Subcutaneous adipose tissue (tissue), 4 donors: Measurements from ENCODE around the gene THADA. TPM values are rescaled to one million over a fixed set of nuclear protein-coding genes. Genes with fewer than 3 reads are reported as not detected.

Source experiments
- total RNA-seq, 4 donors: library from RNA; depleted of rRNA; stranded (reverse); fragments of >200 nt; gene quantifications; one replicate each; pipeline ENCODE4 v1.1.0, GENCODE V29; 2016
- TF ChIP-seq, protein P1 (sequence below): fragments of 450-650 bp; IDR thresholded peaks from one replicate; pipeline ENCODE4 v1.5.1; 2016; ENCODE audit warnings: low read depth, mild to moderate bottlenecking, control low read depth, antibody characterized with exemption, moderate library complexity

Gene THADA
- total RNA-seq, 4 donors from 2014 or later: 31.8 to 71.9 (median 53.8) TPM

DNA sequence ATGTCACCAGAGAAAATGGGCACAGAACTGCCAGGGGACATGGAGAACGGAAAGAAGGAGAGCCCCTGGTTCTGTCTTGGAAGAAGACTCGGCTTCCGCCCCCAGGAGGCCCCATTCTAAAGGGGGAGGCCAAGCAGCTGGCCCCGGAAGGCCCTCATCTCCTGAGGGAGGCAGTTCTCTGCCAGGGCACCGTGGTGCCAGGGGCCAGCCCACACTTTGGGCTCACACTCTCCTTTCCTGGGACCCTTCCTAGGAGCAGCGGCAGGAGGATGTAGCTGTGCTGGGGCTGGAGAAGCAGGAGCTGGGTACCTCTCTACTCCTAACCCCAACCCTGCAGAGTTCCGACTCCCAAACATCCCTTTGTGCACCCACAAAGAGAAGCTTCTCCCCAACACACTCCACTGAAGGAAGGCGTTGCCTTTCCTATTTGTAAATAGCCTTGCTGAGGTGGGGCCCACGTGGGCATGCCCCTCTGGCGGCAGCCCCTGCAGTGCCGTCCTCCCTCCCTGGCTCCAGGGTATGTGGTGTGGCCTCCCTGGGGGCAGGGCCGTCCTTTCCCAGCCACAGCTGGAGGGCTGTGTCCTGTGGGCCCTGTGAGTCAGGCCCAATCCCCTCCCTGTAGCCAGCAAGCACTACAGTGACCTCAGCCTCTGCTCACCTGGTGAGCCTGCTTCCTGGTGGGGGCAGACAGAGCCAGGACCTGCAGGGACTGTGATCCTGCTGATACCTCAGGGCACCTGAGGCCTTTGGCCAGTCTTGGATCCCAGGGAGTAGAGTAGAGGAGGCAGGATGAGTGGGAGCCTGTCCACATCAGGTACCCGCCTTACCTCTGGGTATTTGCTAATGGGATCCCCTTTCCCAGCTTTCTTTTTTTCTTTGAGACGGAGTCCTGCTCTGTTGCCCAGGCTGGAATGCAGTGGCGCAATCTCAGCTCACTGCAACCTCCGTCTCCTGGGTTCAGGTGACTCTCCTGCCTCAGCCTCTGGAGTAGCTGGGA is 396.0 kb downstream of the THADA start:
- TF ChIP-seq, protein P1, sequence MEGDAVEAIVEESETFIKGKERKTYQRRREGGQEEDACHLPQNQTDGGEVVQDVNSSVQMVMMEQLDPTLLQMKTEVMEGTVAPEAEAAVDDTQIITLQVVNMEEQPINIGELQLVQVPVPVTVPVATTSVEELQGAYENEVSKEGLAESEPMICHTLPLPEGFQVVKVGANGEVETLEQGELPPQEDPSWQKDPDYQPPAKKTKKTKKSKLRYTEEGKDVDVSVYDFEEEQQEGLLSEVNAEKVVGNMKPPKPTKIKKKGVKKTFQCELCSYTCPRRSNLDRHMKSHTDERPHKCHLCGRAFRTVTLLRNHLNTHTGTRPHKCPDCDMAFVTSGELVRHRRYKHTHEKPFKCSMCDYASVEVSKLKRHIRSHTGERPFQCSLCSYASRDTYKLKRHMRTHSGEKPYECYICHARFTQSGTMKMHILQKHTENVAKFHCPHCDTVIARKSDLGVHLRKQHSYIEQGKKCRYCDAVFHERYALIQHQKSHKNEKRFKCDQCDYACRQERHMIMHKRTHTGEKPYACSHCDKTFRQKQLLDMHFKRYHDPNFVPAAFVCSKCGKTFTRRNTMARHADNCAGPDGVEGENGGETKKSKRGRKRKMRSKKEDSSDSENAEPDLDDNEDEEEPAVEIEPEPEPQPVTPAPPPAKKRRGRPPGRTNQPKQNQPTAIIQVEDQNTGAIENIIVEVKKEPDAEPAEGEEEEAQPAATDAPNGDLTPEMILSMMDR: no peak

DNA sequence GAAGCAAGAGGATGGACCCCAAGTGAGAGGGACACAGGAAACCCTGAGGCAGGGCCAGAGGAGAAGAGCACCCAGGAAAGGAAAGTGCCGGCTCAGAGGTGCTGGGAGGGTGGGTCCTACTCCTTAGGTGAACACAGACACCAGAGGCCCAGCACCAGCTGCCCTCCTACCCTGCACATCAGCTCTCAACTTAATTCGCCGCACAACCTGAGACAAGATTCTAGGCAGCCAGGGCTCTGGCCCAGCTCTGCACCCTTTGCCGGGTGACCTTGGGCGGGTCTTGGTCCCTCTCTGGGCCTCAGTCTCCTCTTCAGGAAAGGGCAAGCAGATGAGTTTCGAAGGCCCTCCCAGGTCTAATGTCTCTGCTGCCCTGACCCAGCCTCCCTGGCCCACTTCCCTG is 397.6 kb downstream of the THADA start:
- TF ChIP-seq, protein P1: no peak

DNA sequence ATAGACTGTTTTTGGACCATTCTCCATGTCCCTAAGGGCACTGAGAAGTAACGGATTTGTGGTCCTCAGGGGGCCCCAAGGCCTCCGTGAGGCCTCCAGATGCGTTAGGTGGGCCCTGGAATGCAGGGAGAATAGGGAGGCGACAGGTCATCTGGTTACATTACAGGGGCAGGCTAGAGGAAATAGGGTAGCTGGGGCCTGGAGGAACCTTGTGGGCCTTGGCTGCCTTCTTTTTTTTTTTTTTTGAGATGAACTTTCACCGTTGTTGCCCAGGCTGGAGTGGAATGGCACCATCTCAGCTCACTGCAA is 398.3 kb downstream of the THADA start:
- TF ChIP-seq, protein P1: no peak

DNA sequence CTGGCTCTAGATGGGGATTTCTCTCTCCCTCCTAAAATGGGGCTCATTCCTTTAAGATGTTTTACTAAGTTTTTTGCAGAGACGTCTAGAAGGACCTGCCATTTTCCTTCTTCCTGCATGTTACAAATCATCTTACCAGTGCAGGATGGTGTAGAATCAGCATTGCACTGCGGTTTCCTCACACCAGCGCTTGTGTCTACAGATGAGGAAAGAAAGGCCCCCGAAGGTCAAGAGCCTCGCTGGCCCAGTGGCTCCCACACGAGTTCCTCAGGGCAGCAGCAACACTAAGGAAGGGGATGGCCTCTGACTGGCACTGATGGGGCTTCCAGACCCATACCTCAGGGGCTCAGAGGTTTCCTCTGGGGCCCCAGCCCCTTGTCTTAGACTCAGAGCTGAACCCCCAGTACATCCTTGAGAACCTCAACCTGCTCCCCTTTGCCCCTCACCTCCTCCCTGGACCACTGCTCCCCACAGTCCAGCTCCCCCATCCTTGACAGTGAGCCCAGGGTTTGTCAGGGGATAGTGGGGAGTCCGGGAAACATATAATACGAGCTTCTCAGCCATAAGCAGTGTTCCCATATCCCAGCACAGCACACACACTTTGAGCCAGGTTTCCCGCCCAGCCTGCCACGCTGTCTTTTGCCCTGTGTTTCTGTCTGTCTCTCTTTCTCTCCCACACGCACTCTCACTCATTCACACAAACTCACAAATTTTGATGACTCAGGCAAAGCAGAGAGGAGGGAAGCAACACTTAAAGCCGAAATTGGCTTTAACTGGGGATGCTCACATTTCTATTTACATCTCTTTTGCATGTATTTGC is 398.9 kb downstream of the THADA start:
- TF ChIP-seq, protein P1: no peak

DNA sequence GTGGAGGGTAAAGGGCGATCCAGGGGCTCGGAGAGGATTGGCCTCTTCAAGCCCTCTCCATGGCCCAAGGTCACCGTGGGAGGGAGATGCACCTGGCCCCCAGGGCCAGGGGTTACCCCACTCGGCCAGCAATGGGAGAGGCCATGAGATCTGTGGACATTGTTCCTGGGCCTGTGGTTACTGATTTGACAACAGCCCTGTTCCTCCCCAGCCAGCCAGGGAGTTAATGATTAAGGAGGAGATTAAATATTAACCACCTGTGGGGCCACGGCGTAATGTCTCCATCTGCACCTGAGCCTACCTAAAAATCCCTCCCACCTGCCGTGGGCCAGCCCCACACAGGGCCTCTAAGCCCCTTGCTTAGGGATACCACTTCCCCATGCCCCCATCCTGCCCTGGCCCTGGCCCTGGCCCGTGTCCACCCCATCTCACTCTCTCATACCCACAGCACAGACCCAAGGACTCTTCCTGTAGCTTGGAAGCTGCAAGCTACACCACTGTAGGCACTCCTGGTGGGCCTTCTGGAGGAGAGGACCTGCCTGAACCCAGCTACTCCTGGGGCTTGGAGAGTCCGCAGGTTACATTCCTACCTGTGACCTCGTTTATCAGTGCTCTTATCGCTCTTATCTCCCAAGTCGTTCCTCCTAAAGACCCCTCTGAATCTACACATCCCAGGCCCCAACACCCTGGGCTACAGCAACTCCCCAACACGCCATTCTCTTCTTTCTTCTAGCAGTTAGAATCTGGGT is 401.5 kb downstream of the THADA start:
- TF ChIP-seq, protein P1: no peak

DNA sequence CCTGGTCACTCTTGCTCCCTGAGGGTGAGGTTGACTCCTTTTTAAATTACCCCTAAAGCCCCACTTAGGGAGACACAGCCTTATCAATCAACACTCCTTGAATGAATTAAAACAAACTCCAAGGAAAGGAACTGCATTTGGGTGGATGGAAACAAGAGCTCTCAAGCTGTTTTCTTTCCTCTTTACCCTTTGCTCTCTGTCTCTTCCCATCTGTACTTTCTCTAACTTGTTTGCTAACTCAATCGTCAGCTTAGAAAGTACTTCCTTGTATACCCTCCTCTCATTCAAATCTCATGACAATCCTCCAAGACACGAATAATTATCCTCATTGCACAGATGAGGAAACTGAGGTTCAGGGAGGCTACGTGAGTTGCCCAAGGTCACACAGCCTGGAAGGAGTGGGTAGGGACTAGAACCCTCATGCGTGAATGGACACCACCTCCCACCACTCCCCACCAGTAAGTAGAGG is 402.2 kb downstream of the THADA start:
- TF ChIP-seq, protein P1: no peak
